Measurements from ENCODE around the gene REEP3.

Gene REEP3

GRCh38 chr10:63630085-63630930, 109.1 kb downstream of the REEP3 start:
- Histone ChIP-seq H3K9ac (ENCODE audit: low read length) (peak overlapping the region; percentile 93), H3K4me3 (ENCODE audit: low read depth, low read length) (peak overlapping the region; percentile 82), H3K27ac (ENCODE audit: low read depth, low read length) (peak overlapping the region; percentile 100), H3K27me3 (ENCODE audit: control insufficient read depth, insufficient read depth, low read length) (no peaks in the 10 kb centered on the region), H3K36me3 (ENCODE audit: control insufficient read depth, insufficient read depth, low read length) (no peaks in the 10 kb centered on the region), H3K9me3 (ENCODE audit: control insufficient read depth, insufficient read depth, low read depth, low read length) (no peaks in the 10 kb centered on the region), H3K4me1 (ENCODE audit: control insufficient read depth, insufficient read depth, low read length) (peaks cover 31% of the 10 kb centered on the region)

- no peaks in the 10 kb centered on the region for H3K27me3 ChIP-seq (ENCODE audit: control insufficient read depth, insufficient read depth, low read length)
- H3K9me3 ChIP-seq (ENCODE audit: control insufficient read depth, insufficient read depth, low read depth, low read length), result no peaks in the 10 kb centered on the region
- H3K36me3 ChIP-seq (ENCODE audit: control insufficient read depth, insufficient read depth, low read length), result no peaks in the 10 kb centered on the region
- H3K4me3 ChIP-seq (ENCODE audit: low read depth, low read length), result peak overlapping the region; percentile 82
- peak overlapping the region; percentile 100 for H3K27ac ChIP-seq (ENCODE audit: low read depth, low read length)
- peaks cover 31% of the 10 kb centered on the region for H3K4me1 ChIP-seq (ENCODE audit: control insufficient read depth, insufficient read depth, low read length)
- H3K9ac ChIP-seq (ENCODE audit: low read length), result peak overlapping the region; percentile 88
These were observed 109.9 kb downstream of the REEP3 start for GRCh38 chr10:63630931-63631680.

GRCh38 chr10:63631991-63632390, 110.8 kb downstream of the REEP3 start:
- Histone ChIP-seq H3K9ac (ENCODE audit: low read length) (no peak overlapping the region), H3K4me3 (ENCODE audit: low read depth, low read length) (peak overlapping the region; percentile 82; the same call in 1 of the 2 replicates), H3K4me1 (ENCODE audit: control insufficient read depth, insufficient read depth, low read length) (peaks cover 31% of the 10 kb centered on the region), H3K27me3 (ENCODE audit: control insufficient read depth, insufficient read depth, low read length) (no peaks in the 10 kb centered on the region), H3K9me3 (ENCODE audit: control insufficient read depth, insufficient read depth, low read depth, low read length) (no peaks in the 10 kb centered on the region), H3K36me3 (ENCODE audit: control insufficient read depth, insufficient read depth, low read length) (no peaks in the 10 kb centered on the region), H3K27ac (ENCODE audit: low read depth, low read length) (no peak overlapping the region)

- Histone ChIP-seq H3K27me3 (ENCODE audit: control insufficient read depth, insufficient read depth, low read length) (no peaks in the 10 kb centered on the region), H3K9ac (ENCODE audit: low read length) (no peak overlapping the region), H3K27ac (ENCODE audit: low read depth, low read length) (no peak overlapping the region), H3K4me3 (ENCODE audit: low read depth, low read length) (no peak overlapping the region), H3K36me3 (ENCODE audit: control insufficient read depth, insufficient read depth, low read length) (no peaks in the 10 kb centered on the region), H3K4me1 (ENCODE audit: control insufficient read depth, insufficient read depth, low read length) (peaks cover 14% of the 10 kb centered on the region), H3K9me3 (ENCODE audit: control insufficient read depth, insufficient read depth, low read depth, low read length) (no peaks in the 10 kb centered on the region)
These were observed 112.7 kb downstream of the REEP3 start for GRCh38 chr10:63633677-63634487.

- Histone ChIP-seq H3K36me3 (ENCODE audit: control insufficient read depth, insufficient read depth, low read length) (no peaks in the 10 kb centered on the region), H3K4me1 (ENCODE audit: control insufficient read depth, insufficient read depth, low read length) (peaks cover 10% of the 10 kb centered on the region), H3K27ac (ENCODE audit: low read depth, low read length) (no peak overlapping the region), H3K9ac (ENCODE audit: low read length) (no peak overlapping the region), H3K4me3 (ENCODE audit: low read depth, low read length) (no peak overlapping the region), H3K9me3 (ENCODE audit: control insufficient read depth, insufficient read depth, low read depth, low read length) (no peaks in the 10 kb centered on the region), H3K27me3 (ENCODE audit: control insufficient read depth, insufficient read depth, low read length) (no peaks in the 10 kb centered on the region)
These were observed 113.4 kb downstream of the REEP3 start for GRCh38 chr10:63634488-63635065.

GRCh38 chr10:63636812-63637211, 115.6 kb downstream of the REEP3 start:
- Histone ChIP-seq H3K4me1 (ENCODE audit: control insufficient read depth, insufficient read depth, low read length) (peaks cover 1% of the 10 kb centered on the region; the same call in 1 of the 2 replicates), H3K27ac (ENCODE audit: low read depth, low read length) (no peak overlapping the region), H3K36me3 (ENCODE audit: control insufficient read depth, insufficient read depth, low read length) (no peaks in the 10 kb centered on the region), H3K27me3 (ENCODE audit: control insufficient read depth, insufficient read depth, low read length) (no peaks in the 10 kb centered on the region), H3K9me3 (ENCODE audit: control insufficient read depth, insufficient read depth, low read depth, low read length) (no peaks in the 10 kb centered on the region), H3K9ac (ENCODE audit: low read length) (no peak overlapping the region), H3K4me3 (ENCODE audit: low read depth, low read length) (no peak overlapping the region)

GRCh38 chr10:63637901-63638327, 116.7 kb downstream of the REEP3 start:
- Histone ChIP-seq H3K4me1 (ENCODE audit: control insufficient read depth, insufficient read depth, low read length) (no peaks in the 10 kb centered on the region), H3K4me3 (ENCODE audit: low read depth, low read length) (no peak overlapping the region), H3K27ac (ENCODE audit: low read depth, low read length) (no peak overlapping the region), H3K36me3 (ENCODE audit: control insufficient read depth, insufficient read depth, low read length) (no peaks in the 10 kb centered on the region), H3K9ac (ENCODE audit: low read length) (no peak overlapping the region), H3K27me3 (ENCODE audit: control insufficient read depth, insufficient read depth, low read length) (no peaks in the 10 kb centered on the region), H3K9me3 (ENCODE audit: control insufficient read depth, insufficient read depth, low read depth, low read length) (no peaks in the 10 kb centered on the region)

GRCh38 chr10:63641366-63641765, 120.2 kb downstream of the REEP3 start:
- peaks cover 10% of the 10 kb centered on the region; the same call in 1 of the 2 replicates for H3K4me1 ChIP-seq (ENCODE audit: control insufficient read depth, insufficient read depth, low read length)
- H3K9ac ChIP-seq (ENCODE audit: low read length), result no peak overlapping the region
- no peaks in the 10 kb centered on the region for H3K27me3 ChIP-seq (ENCODE audit: control insufficient read depth, insufficient read depth, low read length)
- H3K4me3 ChIP-seq (ENCODE audit: low read depth, low read length), result no peak overlapping the region
- H3K36me3 ChIP-seq (ENCODE audit: control insufficient read depth, insufficient read depth, low read length), result no peaks in the 10 kb centered on the region
- no peaks in the 10 kb centered on the region for H3K9me3 ChIP-seq (ENCODE audit: control insufficient read depth, insufficient read depth, low read depth, low read length)
- no peak overlapping the region for H3K27ac ChIP-seq (ENCODE audit: low read depth, low read length)

GRCh38 chr10:63641799-63642198, 120.6 kb downstream of the REEP3 start:
- no peak overlapping the region for H3K4me3 ChIP-seq (ENCODE audit: low read depth, low read length)
- H3K27ac ChIP-seq (ENCODE audit: low read depth, low read length), result no peak overlapping the region
- peaks cover 10% of the 10 kb centered on the region; the same call in 1 of the 2 replicates for H3K4me1 ChIP-seq (ENCODE audit: control insufficient read depth, insufficient read depth, low read length)
- H3K36me3 ChIP-seq (ENCODE audit: control insufficient read depth, insufficient read depth, low read length), result no peaks in the 10 kb centered on the region
- H3K9ac ChIP-seq (ENCODE audit: low read length), result no peak overlapping the region
- H3K27me3 ChIP-seq (ENCODE audit: control insufficient read depth, insufficient read depth, low read length), result no peaks in the 10 kb centered on the region
- H3K9me3 ChIP-seq (ENCODE audit: control insufficient read depth, insufficient read depth, low read depth, low read length), result no peaks in the 10 kb centered on the region

- Histone ChIP-seq H3K4me1 (ENCODE audit: control insufficient read depth, insufficient read depth, low read length) (peaks cover 10% of the 10 kb centered on the region; the same call in 1 of the 2 replicates), H3K27ac (ENCODE audit: low read depth, low read length) (no peak overlapping the region), H3K36me3 (ENCODE audit: control insufficient read depth, insufficient read depth, low read length) (no peaks in the 10 kb centered on the region), H3K9me3 (ENCODE audit: control insufficient read depth, insufficient read depth, low read depth, low read length) (no peaks in the 10 kb centered on the region), H3K4me3 (ENCODE audit: low read depth, low read length) (no peak overlapping the region), H3K27me3 (ENCODE audit: control insufficient read depth, insufficient read depth, low read length) (no peaks in the 10 kb centered on the region), H3K9ac (ENCODE audit: low read length) (no peak overlapping the region)
These were observed 121.6 kb downstream of the REEP3 start for GRCh38 chr10:63642808-63643207.

Data from HUES6 (cell line).